NCI-H446 (cell line): ENCODE measurements around the gene CCDC88C.

Source experiments
- DNase-seq, 2 experiments: peaks; one replicate each; lab custom pipeline; 2025; lab: John Stamatoyannopoulos, UW

The CCDC88C gene

DNA sequence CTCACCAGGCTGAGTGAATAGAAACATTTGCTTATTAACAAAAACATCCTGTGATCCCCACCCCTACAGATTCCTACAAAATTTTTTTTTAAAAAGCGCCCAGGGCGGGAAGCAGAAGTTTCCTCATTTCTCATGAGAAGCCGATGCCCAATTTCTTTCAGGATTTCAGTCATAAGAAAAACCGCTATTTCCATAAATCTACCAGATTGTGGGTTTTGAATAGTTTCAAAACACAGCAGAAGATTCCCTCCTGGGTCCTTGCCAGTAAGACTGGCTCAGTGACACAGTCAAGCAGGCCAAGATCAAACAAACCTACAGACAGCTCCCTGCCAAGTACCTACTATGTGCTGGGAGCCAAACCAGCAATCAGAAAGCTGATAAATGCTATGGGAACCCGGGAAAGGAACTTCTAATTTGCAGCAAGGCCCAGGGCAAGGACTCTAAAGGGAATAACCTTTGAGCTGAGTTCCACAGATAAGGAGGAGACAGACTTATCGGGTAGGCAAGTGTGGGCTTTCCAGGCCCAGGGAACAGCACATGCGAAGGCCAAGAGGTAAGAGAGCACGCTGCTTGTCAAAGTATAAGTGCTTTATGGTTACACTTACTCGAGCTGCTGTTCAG, 68.7 kb downstream of the CCDC88C start:
- DNase-seq = peak in 1 of 2 experiments; percentile 68

DNA sequence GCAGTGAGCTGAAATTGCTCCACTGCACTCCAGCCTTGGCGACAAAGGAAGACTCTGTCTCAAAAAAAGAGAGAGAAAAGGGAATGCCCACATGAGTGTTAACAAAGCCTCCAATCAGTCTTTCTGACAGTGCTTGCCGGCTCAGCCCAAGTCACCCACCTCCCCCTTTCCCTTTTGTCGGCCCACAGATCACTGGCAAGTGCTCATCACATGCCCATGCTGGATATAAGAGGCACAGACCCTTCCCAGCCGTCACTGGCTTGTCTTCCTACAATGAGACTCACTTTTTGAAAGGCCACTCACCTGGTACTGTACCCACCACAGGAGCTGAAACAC, 70.8 kb downstream of the CCDC88C start:
- no peak for DNase-seq

DNA sequence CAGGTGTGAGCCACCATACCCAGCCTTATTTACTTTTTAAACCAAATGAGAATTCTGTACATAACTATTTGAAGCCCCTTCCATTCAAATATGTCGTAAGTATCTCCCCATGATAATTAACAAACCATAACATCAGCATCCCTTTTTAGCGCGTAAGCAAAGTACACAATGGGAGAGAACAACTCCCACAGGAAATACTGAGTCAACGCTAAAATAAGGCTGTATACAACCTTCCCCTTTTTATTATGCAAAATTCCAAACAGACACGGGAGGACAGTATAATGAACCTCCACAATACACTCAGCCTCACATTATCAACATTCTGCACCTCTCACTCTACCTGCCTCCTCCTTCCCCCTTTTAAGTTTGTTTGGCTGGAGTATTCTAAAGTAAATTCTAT, 73.5 kb downstream of the CCDC88C start:
- DNase-seq = no peak

- no peak for DNase-seq
Observed at GRCh38 chr14:91343051-91343450, 74.6 kb downstream of the CCDC88C start.

- no peak for DNase-seq
Observed at GRCh38 chr14:91342206-91342760, 75.3 kb downstream of the CCDC88C start.

DNA sequence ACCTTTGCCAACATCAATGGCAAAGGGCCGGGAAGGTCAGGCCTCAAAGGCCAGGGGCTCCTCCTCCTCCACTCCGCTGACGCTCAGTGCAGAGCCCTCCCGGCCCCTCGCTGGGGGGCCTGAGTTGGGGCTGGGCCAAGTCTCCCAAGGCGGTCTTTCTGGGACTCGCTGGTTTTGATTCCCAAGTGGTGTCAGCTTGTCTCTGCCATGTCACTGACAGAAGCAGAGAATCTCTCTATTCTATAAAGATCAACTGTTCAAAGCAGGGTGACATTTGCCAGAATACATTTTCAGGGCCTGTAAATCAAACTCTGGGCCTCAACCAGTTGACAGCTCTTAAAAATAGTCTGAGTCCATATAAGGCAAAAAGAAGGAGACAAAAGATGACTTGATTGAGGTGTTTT, 75.9 kb downstream of the CCDC88C start:
- DNase-seq = no peak

- no peak for DNase-seq
Observed at GRCh38 chr14:91341334-91341733, 76.3 kb downstream of the CCDC88C start.

DNA sequence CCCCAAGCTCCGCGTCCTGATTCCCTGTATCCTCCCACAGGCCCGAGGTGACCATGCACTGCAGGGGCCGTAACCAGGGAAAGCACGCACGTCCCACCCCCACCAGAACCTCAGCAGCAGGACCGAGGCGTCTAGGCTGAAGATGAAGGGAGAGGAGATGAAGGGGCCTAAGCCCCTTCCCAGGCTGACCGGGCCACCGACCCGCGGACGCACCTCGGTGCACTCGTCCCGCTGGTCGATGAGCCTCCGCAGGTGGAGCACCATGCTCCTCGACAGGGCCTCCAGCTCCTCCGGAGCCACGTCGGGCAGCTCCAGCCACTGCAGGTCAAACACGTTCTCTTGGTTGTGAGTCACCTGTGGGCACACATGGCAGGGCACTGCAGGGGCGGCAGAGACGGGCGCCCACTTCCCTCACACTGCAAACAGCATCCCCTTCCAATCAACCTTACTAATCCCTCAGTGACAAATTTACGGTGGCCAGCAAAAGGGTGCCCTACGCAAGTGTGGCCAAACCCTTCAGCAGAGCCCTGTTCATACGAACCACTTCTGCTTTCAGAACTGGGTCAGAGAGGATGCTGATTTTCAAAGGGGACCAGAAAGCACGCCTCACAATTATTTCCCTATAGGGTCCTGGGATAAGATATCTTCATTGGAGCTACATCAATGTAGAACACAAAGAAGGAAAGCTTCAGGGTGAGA, 77.8 kb downstream of the CCDC88C start:
- no peak for DNase-seq

DNA sequence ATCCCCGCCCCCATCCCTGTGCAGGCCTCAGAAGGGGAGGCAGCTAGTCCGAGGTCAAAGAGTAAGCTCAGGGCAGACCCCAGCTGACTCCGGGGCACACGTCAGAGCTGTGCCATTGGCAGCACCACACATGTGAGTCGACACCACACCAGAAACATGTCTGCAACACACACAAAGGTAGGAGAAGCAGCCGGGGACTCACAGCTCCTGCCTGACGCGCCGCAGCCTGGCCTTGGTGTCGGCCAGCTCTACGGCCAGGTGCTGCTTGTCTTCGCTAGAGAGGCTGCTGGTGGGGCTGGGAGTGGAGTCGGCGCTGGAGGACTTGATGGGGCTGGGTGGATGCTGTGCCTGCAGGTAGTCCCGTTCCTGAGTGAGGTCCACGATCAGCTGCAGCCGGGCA, 78.5 kb downstream of the CCDC88C start:
- DNase-seq = no peak

- DNase-seq = no peak
Observed at GRCh38 chr14:91338379-91338778, 79.2 kb downstream of the CCDC88C start.

- no peak for DNase-seq
Observed at GRCh38 chr14:91337699-91338335, 79.8 kb downstream of the CCDC88C start.

DNA sequence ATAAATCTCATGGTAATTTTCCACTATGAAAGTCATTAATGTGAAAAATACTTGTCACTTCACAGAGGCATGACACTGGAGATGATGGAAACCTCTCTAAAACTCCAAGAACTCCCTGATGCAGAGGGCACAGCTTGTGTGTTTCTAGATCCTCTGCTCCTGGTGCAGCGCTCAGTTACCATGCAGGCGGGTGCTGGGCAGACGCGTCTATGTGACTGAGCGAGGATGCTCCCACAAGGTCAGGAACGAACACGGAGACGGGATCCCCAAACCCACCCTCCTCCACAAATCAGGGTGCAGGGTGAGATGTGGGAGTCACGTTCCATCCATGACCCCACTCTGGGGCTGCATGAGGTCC, 81.5 kb downstream of the CCDC88C start:
- DNase-seq = no peak

DNA sequence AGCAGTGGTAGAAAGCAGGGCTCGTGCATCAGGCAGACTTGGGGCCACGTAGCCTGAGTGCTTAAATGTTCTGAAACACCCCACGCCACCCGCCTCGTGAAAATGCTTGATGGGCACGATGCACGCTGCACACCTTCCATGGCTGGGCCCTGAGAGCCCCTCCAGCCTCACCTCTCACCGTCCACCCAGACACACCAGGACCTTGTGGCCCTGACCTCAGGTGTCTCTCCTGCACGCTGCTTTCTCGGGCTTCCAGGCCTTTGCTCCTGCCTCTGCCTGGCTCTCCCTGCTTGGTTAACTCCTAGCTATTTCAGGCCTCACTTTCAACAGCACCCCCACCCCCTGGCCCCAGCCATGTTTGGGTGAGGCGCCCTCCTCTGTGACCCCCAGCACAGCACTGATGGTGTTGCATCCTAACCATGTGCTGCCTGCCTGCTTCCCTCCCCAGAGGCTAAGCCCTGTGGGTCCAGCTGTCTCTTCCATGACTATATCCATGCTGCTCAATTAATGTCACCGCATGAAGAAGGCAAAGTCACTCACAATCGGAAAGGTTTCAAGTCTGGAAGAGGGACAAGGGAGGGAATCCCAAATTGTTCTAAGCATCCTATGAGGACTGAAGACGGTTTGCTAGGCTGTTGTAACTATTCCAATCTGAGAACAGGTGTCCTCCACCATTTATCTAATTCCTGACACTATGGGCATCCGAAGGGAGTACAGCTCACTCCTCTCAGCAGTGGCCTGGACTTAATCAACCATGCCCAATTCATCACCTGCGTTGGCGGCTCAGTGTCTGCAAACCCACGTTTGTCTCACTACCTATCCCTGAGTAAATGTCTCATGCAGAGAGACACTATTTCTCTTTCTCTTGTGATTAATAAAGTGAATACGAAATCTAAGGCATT, 82.2 kb downstream of the CCDC88C start:
- no peak for DNase-seq

- no peak for DNase-seq
Observed at GRCh38 chr14:91333650-91334039, 84.0 kb downstream of the CCDC88C start.

DNA sequence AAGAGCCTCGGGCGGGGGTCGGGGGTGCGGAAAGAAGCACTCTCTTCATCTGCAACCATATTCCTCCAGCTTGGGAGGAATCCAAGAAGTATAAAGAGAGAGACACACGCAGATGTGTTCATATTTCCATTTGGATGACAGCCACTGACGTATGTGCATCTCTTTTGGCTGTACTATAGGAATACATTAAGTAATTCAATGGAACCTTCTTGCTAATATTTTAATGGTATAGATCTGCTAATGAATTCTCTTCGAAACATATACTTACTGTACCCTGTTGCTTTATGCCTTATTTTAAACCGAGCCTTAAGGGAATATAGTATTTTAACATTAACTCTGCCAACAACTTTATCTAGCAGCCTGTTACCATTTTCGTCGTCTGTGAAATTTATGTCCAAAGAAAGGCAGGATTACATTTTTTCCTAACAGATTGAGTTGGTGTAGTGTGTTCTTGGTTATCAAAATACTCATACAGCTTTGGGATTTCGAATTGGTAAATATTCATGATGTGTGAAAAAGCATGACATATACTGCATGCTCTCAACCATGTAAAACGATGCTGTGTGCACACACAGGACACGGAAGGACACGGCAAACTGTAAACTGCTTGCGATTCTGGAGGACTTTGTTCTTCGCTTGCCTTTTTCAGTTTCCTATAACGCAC, 84.5 kb downstream of the CCDC88C start:
- peak; percentile 49 to 82 for DNase-seq

DNA sequence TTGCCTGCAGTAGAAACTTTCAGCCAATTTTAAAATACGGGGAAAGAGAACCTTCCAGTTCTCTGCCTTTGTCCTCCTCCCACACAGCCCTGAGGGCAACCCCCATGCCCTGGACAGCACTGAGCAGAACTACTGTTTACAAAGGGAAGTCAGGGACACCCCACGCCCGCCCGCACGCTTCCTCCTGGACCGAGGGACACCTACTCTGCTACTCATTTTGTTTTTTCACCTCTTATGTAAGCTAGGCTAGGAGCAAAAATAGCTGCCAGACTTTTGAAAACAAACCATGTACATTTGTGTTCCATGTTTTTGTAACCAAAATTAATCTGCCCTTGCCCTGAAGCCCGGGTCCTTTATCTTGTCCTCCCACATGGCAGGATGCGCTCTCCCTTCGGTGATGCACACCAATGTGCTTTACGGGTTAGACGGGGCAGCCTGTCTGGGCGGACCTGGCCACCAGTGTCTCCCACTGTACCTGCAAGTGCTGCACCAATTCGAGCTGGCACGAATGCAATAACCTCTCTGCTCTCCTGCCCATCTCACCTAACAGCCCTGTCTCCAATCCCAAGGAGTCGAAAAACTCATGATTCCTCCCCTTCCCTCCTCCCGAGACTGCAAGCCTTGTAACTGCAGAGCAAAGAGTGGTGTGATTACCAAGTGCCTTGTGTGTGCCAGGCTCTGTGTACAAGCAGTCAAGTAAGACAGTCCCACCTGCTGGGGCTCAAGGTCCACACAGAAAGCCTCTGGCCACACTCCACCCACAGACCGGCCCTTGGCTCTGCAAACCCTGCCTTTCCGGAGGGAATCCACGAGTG, 85.2 kb downstream of the CCDC88C start:
- DNase-seq = peak in 1 of 2 experiments; percentile 79

- no peak for DNase-seq
Observed at GRCh38 chr14:91331721-91332120, 85.9 kb downstream of the CCDC88C start.

GRCh38 chr14:91330856-91331255, 86.8 kb downstream of the CCDC88C start:
- DNase-seq = no peak

- DNase-seq = no peak
Observed at GRCh38 chr14:91330096-91330696, 87.4 kb downstream of the CCDC88C start.

DNA sequence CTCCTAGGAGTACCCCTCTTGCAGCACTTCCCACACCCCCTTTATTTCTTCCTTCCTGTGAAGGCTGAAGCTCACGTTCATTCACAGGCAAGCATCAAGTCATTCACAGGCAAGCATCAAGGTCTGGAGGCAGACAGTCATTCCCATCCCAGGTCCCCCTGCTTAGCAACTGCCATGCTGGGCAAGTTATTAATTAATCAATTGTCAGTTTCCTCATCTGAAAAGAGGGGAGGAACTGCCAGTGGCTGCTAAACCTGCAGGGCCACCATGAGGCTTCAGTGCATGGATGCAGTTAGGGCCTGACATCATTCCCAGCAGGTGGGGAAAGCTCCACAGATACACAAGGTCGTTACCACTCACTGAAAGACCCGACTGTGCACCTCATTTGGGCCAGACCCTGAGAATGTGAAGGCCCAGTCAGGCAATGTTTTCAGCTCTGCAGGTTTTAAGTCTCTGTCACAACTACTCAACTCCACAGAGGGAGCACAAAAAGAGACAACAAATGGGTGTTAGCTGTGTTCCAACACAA, 88.1 kb downstream of the CCDC88C start:
- DNase-seq = no peak
